ENCODE data around the gene FAAH. TPM values are rescaled to one million over a fixed set of nuclear protein-coding genes. Genes with fewer than 3 reads are reported as not detected.

Gene FAAH
- total and polyA plus RNA-seq, 2 of the 13 experiments (the other 11 are each of a cell fraction or from before 2014, with no cell fraction given): 5.4 to 11.0 TPM

DNA sequence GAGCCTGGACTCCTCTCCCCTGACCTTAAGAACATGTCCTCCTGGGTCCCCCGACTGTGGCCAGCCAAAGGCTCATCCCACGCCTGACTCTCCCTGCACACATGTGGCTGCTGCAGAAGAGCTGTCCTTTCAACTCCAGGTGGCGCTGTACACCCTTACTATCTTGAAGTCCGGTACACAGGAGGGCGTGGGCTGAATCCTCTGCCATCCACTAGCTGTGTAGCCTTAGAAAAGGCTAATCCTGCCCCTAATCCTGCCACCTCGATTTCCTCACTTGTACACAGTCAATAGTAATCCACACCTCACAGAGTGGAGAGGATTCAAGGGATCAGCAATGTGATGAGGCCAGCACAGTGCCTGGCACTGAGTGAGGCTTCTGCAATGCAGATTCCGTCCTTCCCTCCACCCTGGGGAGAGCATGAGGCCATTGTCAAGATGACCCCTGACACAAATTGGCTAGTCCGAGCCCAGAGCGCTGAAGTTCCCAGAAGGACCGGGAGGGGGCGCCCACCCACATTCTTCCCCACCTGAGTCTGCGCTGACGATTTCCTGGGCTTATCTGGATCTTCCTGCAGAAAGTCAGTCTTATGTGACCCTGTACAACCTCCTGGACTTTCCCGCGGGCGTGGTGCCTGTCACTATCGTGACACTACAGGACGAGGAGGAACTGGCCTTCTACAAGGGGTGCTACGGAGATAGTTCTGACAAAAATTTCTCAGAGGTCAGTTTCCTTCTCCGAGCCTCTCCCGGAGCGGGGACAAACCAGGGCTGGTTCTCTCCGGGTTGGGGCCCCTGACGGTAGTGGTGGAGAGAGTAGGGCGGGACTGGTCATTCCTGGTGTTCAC lies 48.4 kb downstream of the FAAH start (continued):
- TF ChIP-seq, protein P1, sequence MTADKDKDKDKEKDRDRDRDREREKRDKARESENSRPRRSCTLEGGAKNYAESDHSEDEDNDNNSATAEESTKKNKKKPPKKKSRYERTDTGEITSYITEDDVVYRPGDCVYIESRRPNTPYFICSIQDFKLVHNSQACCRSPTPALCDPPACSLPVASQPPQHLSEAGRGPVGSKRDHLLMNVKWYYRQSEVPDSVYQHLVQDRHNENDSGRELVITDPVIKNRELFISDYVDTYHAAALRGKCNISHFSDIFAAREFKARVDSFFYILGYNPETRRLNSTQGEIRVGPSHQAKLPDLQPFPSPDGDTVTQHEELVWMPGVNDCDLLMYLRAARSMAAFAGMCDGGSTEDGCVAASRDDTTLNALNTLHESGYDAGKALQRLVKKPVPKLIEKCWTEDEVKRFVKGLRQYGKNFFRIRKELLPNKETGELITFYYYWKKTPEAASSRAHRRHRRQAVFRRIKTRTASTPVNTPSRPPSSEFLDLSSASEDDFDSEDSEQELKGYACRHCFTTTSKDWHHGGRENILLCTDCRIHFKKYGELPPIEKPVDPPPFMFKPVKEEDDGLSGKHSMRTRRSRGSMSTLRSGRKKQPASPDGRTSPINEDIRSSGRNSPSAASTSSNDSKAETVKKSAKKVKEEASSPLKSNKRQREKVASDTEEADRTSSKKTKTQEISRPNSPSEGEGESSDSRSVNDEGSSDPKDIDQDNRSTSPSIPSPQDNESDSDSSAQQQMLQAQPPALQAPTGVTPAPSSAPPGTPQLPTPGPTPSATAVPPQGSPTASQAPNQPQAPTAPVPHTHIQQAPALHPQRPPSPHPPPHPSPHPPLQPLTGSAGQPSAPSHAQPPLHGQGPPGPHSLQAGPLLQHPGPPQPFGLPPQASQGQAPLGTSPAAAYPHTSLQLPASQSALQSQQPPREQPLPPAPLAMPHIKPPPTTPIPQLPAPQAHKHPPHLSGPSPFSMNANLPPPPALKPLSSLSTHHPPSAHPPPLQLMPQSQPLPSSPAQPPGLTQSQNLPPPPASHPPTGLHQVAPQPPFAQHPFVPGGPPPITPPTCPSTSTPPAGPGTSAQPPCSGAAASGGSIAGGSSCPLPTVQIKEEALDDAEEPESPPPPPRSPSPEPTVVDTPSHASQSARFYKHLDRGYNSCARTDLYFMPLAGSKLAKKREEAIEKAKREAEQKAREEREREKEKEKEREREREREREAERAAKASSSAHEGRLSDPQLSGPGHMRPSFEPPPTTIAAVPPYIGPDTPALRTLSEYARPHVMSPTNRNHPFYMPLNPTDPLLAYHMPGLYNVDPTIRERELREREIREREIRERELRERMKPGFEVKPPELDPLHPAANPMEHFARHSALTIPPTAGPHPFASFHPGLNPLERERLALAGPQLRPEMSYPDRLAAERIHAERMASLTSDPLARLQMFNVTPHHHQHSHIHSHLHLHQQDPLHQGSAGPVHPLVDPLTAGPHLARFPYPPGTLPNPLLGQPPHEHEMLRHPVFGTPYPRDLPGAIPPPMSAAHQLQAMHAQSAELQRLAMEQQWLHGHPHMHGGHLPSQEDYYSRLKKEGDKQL (CRISPR knock-in tag; IDR thresholded peaks at IDR 0.05; ENCODE audit: low read depth): no peak
- TF ChIP-seq, protein P2, sequence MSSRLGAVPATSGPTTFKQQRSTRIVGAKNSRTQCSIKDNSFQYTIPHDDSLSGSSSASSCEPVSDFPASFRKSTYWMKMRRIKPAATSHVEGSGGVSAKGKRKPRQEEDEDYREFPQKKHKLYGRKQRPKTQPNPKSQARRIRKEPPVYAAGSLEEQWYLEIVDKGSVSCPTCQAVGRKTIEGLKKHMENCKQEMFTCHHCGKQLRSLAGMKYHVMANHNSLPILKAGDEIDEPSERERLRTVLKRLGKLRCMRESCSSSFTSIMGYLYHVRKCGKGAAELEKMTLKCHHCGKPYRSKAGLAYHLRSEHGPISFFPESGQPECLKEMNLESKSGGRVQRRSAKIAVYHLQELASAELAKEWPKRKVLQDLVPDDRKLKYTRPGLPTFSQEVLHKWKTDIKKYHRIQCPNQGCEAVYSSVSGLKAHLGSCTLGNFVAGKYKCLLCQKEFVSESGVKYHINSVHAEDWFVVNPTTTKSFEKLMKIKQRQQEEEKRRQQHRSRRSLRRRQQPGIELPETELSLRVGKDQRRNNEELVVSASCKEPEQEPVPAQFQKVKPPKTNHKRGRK (CRISPR knock-in tag; IDR thresholded peaks at IDR 0.05): 0 out of 2 replicates have a peak, but pooled peaks have one; percentile 15
- TF ChIP-seq, protein P3, sequence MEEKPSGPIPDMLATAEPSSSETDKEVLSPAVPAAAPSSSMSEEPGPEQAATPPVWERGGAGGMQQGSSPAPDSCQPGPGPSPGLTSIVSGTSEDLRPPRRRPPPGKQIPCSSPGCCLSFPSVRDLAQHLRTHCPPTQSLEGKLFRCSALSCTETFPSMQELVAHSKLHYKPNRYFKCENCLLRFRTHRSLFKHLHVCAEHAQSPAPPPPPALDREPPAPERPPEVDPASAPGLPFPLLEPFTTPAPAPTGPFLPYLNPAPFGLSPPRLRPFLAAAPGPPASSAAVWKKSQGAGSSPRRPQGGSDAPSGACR (CRISPR knock-in tag; IDR thresholded peaks at IDR 0.05): no peak
- 0 out of 2 replicates have a peak, but pooled peaks have one; percentile 9 for TF ChIP-seq FOXA3 (CRISPR knock-in tag; IDR thresholded peaks at IDR 0.05)
- TF ChIP-seq, protein P4, sequence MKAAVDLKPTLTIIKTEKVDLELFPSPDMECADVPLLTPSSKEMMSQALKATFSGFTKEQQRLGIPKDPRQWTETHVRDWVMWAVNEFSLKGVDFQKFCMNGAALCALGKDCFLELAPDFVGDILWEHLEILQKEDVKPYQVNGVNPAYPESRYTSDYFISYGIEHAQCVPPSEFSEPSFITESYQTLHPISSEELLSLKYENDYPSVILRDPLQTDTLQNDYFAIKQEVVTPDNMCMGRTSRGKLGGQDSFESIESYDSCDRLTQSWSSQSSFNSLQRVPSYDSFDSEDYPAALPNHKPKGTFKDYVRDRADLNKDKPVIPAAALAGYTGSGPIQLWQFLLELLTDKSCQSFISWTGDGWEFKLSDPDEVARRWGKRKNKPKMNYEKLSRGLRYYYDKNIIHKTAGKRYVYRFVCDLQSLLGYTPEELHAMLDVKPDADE (CRISPR knock-in tag; IDR thresholded peaks at IDR 0.05): no peak
- TF ChIP-seq, protein P5, sequence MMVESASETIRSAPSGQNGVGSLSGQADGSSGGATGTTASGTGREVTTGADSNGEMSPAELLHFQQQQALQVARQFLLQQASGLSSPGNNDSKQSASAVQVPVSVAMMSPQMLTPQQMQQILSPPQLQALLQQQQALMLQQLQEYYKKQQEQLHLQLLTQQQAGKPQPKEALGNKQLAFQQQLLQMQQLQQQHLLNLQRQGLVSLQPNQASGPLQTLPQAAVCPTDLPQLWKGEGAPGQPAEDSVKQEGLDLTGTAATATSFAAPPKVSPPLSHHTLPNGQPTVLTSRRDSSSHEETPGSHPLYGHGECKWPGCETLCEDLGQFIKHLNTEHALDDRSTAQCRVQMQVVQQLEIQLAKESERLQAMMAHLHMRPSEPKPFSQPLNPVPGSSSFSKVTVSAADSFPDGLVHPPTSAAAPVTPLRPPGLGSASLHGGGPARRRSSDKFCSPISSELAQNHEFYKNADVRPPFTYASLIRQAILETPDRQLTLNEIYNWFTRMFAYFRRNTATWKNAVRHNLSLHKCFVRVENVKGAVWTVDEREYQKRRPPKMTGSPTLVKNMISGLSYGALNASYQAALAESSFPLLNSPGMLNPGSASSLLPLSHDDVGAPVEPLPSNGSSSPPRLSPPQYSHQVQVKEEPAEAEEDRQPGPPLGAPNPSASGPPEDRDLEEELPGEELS (CRISPR knock-in tag; IDR thresholded peaks at IDR 0.05): no peak
- TF ChIP-seq, protein P6, sequence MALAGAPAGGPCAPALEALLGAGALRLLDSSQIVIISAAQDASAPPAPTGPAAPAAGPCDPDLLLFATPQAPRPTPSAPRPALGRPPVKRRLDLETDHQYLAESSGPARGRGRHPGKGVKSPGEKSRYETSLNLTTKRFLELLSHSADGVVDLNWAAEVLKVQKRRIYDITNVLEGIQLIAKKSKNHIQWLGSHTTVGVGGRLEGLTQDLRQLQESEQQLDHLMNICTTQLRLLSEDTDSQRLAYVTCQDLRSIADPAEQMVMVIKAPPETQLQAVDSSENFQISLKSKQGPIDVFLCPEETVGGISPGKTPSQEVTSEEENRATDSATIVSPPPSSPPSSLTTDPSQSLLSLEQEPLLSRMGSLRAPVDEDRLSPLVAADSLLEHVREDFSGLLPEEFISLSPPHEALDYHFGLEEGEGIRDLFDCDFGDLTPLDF (CRISPR knock-in tag; IDR thresholded peaks at IDR 0.05): no peak
- no peak for TF ChIP-seq SRF (IDR thresholded peaks at IDR 0.05; ENCODE audit: low read depth, low read length)
- peak; percentile 30; the same call in 1 of the 2 replicates for TF ChIP-seq TBX2 (CRISPR knock-in tag; IDR thresholded peaks at IDR 0.05; ENCODE audit: borderline replicate concordance)
- TF ChIP-seq, protein P7, sequence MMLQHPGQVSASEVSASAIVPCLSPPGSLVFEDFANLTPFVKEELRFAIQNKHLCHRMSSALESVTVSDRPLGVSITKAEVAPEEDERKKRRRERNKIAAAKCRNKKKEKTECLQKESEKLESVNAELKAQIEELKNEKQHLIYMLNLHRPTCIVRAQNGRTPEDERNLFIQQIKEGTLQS (CRISPR knock-in tag; IDR thresholded peaks at IDR 0.05): no peak
- TF ChIP-seq CC2D1A (CRISPR knock-in tag; IDR thresholded peaks at IDR 0.05): no peak
- no peak for TF ChIP-seq SP1 (IDR thresholded peaks at IDR 0.05)
- peak; percentile 14; the same call in 1 of the 2 replicates for TF ChIP-seq SP1 (CRISPR knock-in tag; IDR thresholded peaks at IDR 0.05)
